A673 (cell line): ENCODE data around the gene NCAM2.

ENCODE experiments used
- EZH2 ChIP-seq: fragments of 200-600 bp; sonication (generic); IDR thresholded peaks from 2 replicates; pipeline ENCODE4 v1.6.1; 2017; ENCODE audit warnings: borderline replicate concordance, low read depth, mild to moderate bottlenecking, mixed read lengths, antibody characterized with exemption, low read length; ENCODE audit not compliant: poor library complexity, severe bottlenecking
- TF ChIP-seq, protein P1 (sequence below): fragments of 300-800, 200-600 bp; sonication (generic); conservative IDR thresholded peaks from 2 replicates; pipeline ENCODE4 v1.5.1; 2017; ENCODE audit warnings: low read depth, mild to moderate bottlenecking, antibody characterized with exemption, low read length, moderate library complexity, mixed read lengths

- TF ChIP-seq, protein P1, sequence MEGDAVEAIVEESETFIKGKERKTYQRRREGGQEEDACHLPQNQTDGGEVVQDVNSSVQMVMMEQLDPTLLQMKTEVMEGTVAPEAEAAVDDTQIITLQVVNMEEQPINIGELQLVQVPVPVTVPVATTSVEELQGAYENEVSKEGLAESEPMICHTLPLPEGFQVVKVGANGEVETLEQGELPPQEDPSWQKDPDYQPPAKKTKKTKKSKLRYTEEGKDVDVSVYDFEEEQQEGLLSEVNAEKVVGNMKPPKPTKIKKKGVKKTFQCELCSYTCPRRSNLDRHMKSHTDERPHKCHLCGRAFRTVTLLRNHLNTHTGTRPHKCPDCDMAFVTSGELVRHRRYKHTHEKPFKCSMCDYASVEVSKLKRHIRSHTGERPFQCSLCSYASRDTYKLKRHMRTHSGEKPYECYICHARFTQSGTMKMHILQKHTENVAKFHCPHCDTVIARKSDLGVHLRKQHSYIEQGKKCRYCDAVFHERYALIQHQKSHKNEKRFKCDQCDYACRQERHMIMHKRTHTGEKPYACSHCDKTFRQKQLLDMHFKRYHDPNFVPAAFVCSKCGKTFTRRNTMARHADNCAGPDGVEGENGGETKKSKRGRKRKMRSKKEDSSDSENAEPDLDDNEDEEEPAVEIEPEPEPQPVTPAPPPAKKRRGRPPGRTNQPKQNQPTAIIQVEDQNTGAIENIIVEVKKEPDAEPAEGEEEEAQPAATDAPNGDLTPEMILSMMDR: no peak
- no peak for TF ChIP-seq EZH2
Observed at GRCh38 chr21:21196087-21196486, 197.9 kb downstream of the NCAM2 start.
